NOMO-1 (cell line): Measurements from ENCODE around the gene SUSD3.

Experiments used
- DNase-seq, 2 experiments: peaks; one replicate each; lab custom pipeline; 2025; ENCODE audit not compliant: unreplicated experiment in 2 of 2; lab: John Stamatoyannopoulos, UW

SUSD3 gene

GRCh38 chr9:93028448-93029006, 30.0 kb upstream of the SUSD3 start:
- peak; percentile 86 to 89 for DNase-seq

GRCh38 chr9:93030642-93031628, 27.6 kb upstream of the SUSD3 start:
- DNase-seq = no peak

- peak in 1 of 2 experiments; percentile 32 for DNase-seq
Measured at GRCh38 chr9:93031629-93032430, 26.7 kb upstream of the SUSD3 start.

GRCh38 chr9:93032545-93032944, 26.0 kb upstream of the SUSD3 start:
- DNase-seq = no peak

- DNase-seq = peak in 1 of 2 experiments; percentile 7
Measured at GRCh38 chr9:93033531-93033930, 25.0 kb upstream of the SUSD3 start.

- no peak for DNase-seq
Measured at GRCh38 chr9:93035106-93035660, 23.3 kb upstream of the SUSD3 start.

DNA sequence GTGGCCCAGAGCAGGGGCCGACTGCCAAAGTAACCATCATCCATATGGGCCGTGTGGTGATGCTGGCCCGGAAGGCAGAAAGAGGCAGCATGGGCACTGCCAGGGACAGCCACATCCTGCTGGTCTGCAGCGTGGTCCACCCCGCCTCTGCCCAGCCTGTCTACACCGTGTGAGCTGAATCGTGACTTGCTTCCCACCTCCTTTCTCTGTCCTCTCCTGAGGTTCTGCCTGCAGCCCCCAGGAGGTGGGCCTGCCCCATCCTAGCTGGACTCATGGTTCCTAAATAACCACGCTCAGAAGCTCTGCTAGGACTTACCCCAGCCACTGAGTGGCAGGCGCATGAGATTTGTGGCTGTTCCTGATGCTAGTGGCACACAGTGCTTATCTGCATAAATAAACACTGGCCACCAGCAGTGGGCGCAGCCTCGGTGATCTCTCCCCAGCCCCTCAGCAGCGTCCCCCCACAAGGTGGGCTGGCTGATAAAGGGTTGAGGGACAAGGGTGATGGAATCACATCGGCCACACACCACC, 22.6 kb upstream of the SUSD3 start:
- DNase-seq = no peak

GRCh38 chr9:93036887-93037475, 21.5 kb upstream of the SUSD3 start:
- no peak for DNase-seq

- DNase-seq = peak; percentile 58 to 71
Measured at GRCh38 chr9:93037476-93037971, 21.0 kb upstream of the SUSD3 start.

GRCh38 chr9:93038918-93039317, 19.6 kb upstream of the SUSD3 start:
- no peak for DNase-seq

GRCh38 chr9:93039456-93039855, 19.0 kb upstream of the SUSD3 start:
- DNase-seq = no peak

DNA sequence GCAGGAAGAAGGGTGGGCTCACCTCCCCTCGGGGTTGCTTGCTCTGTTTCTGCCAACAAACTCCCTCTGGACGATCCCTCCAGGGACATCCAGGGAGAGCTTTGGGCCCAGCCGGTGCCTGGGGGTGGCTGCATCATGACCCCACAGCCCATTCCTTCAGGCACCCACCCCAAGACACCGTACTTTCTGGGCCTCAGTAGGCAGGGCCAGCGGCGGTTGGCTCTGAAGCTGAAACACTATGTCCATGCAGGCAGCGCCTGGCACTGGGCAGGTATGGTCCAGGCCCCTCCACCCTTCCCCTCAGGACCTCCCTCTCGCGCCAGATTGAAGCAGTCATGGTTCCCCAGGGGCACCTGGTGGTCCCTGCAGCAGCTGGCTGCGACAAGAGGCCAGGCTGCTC, 18.5 kb upstream of the SUSD3 start:
- DNase-seq = no peak

DNA sequence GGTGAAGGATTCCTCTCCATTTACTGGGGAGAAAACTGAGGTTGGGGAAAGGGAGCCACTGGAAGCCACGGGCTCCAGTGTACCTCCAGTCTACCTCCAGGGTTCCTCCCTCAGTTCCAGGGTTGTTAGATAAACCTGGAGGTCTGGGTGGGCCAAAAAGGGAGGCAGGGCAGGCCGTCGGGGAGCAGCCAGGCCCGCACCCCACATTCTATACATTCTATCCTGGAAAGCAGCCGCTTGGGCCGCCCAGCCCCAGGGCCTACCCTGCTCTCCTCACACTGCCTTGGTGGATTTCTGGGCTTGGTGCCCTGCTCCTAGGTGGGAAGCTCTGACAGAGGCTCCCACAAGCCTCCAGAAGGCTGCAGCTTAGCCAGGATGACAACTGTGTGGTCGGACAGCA, 18.1 kb upstream of the SUSD3 start:
- DNase-seq = no peak

DNA sequence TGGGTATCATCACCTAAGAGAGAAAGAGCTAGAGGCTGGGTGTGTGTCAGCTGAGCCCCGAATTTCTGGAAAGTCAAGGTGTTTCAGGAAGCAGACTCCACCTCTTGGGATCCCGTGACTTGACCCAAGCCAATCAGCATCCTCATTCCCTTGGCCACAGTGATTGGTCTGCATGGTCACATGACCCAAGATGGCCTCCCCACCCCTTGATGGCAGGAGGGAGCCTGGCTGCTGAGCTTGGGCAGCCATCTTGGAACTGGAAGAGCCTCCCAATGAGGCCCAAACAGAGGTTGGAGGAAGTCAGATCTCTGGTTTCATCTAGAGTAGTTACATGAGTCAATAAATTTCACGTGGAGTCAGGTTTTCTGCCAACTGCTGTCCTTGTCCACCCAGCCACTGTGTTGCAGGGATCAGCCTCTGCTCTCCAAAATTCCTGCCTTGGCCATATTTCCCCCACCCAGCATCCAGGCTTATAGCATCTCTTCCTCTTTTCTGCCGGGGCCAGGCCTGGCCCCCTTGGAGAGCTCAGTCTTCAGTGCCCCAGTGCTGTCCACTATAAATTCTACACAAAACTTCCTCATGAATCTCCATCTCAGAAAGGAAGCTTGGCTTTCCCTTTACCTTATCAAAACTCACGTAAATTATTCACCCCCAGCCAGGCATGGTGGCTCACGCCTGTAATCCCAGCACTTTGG, 17.2 kb upstream of the SUSD3 start:
- DNase-seq = no peak

- peak; percentile 57 to 81 for DNase-seq
Measured at GRCh38 chr9:93043122-93043521, 15.4 kb upstream of the SUSD3 start.

GRCh38 chr9:93045521-93045920, 13.0 kb upstream of the SUSD3 start:
- DNase-seq = peak; percentile 71 to 87

- no peak for DNase-seq
Measured at GRCh38 chr9:93048566-93049448, 9.7 kb upstream of the SUSD3 start.

DNA sequence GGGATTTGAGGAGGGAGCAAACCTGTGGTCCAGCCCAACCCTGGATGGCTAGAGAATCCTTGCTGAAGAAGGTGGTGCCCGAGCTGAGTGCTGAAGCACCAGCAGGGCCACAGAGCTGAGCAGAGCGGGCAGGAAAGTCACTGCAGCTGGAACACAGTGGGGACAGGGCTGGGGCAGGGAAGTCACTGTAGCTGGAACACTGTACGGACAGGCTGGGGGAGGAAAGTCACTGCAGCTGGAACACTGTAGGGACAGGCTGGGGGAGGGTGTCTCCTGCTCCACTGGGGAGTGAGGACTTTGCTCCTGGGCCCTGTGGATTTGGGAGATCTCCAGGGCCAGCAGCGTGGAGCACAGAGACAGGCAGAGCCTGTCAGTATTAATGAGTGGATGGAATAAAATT, 9.0 kb upstream of the SUSD3 start:
- DNase-seq = no peak

DNA sequence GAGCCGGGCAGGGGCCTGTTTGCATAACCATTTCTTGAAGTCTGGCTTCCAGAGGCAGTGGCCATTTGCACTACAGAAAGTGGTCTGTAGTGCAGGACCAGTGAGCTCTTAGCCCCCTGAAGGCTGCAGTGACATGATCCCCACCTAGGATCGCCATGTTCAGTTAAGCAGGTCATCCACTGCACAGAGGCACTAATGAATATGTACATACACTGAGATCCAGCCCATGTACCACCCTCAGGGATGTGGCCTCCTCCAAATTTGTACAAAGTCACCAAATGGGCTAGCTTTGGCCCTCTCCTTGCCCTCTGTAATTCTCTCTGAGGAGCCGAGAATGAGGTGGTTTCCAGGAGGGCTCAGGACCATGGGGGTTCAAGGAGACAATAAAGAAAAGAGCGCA, 8.3 kb upstream of the SUSD3 start:
- no peak for DNase-seq
